H1 (cell line): ENCODE results near the gene GIT1. TPM values are rescaled to one million over a fixed set of nuclear protein-coding genes. Genes with fewer than 3 reads are reported as not detected.

Source experiments
- CBX5 ChIP-seq: fragments of 300-800, 300-1000 bp; sonication (generic); IDR thresholded peaks from 2 replicates; pipeline ENCODE4 v1.7.1; 2016; ENCODE audit warnings: antibody characterized with exemption, low read length, low read depth
- CREB1 ChIP-seq: IDR thresholded peaks from 2 replicates; pipeline ENCODE4 v1.6.1; 2012; ENCODE audit warnings: inconsistent platforms
- EP300 ChIP-seq, 2 experiments: IDR thresholded peaks; 1 replicate in 1 of 2; 2 replicates in 1 of 2; pipeline ENCODE4 v1.6.1; 2011 to 2012; ENCODE audit warnings: low read depth in 2 of 2, low read length in 2 of 2, mild to moderate bottlenecking in 2 of 2, borderline replicate concordance in 1 of 2, inconsistent platforms in 1 of 2, moderate library complexity in 1 of 2
- EZH2 ChIP-seq: fragments of 200-600 bp; sonication (generic); IDR thresholded peaks from 2 replicates; pipeline ENCODE4 v1.7.1; 2012; ENCODE audit warnings: low read depth, mild to moderate bottlenecking, moderate library complexity, low read length, inconsistent platforms; ENCODE audit not compliant: severe bottlenecking
- HDAC2 ChIP-seq, 2 experiments: fragments of 300-600 bp in 1 of 2; sonication (generic) in 1 of 2; IDR thresholded peaks; 2 replicates each; pipeline ENCODE4 v1.6.1; 2011 to 2012; ENCODE audit warnings: low read depth in 2 of 2, low read length in 2 of 2, mild to moderate bottlenecking in 2 of 2, moderate library complexity in 2 of 2, borderline replicate concordance in 1 of 2, inconsistent platforms in 1 of 2
- KDM1A ChIP-seq: fragments of 200-600, 300-600 bp; sonication (generic); IDR thresholded peaks from 2 replicates; pipeline ENCODE4 v1.7.1; 2016; ENCODE audit warnings: mild to moderate bottlenecking, low read length, borderline replicate concordance
- KDM4A ChIP-seq: IDR thresholded peaks from one replicate; pipeline ENCODE4 v1.7.1; 2012; ENCODE audit warnings: low read depth, mild to moderate bottlenecking, moderate library complexity, low read length, inconsistent platforms; ENCODE audit not compliant: severe bottlenecking
- MAFK ChIP-seq: IDR thresholded peaks from 2 replicates; pipeline ENCODE4 v1.6.1; 2012; ENCODE audit warnings: low read depth, mild to moderate bottlenecking, improper control_type of control experiment, low read length
- MAX ChIP-seq: IDR thresholded peaks from 2 replicates; pipeline ENCODE4 v1.6.1; 2012; ENCODE audit warnings: inconsistent platforms
- NRF1 ChIP-seq: IDR thresholded peaks from 2 replicates; pipeline ENCODE4 v1.6.1; 2011; ENCODE audit warnings: mild to moderate bottlenecking, low read depth, low read length, improper control_type of control experiment
- POLR2A ChIP-seq, 2 experiments: IDR thresholded peaks; 1 replicate in 1 of 2; 2 replicates in 1 of 2; pipeline ENCODE4 v1.6.1; 2011; ENCODE audit warnings: low read depth in 2 of 2, low read length in 2 of 2, mild to moderate bottlenecking in 2 of 2; ENCODE audit errors: control extremely low read depth in 1 of 2
- POLR2AphosphoS5 ChIP-seq: IDR thresholded peaks from 2 replicates; pipeline ENCODE4 v1.6.1; 2011; ENCODE audit warnings: low read depth, low read length
- POU5F1 ChIP-seq: IDR thresholded peaks from 2 replicates; pipeline ENCODE4 v1.6.1; 2011; ENCODE audit warnings: low read depth, mild to moderate bottlenecking, low read length, moderate library complexity
- RXRA ChIP-seq: IDR thresholded peaks from 2 replicates; pipeline ENCODE4 v1.6.1; 2011; ENCODE audit warnings: low read depth, mild to moderate bottlenecking, low read length, moderate library complexity; ENCODE audit not compliant: insufficient read depth
- SRF ChIP-seq: IDR thresholded peaks from 2 replicates; pipeline ENCODE4 v1.6.1; 2011; ENCODE audit warnings: mild to moderate bottlenecking, low read depth, low read length, moderate library complexity
- TAF7 ChIP-seq: optimal IDR thresholded peaks from 2 replicates; pipeline ENCODE3; 2011; ENCODE audit warnings: low read depth, mild to moderate bottlenecking, inconsistent platforms, low read length, moderate library complexity, borderline replicate concordance
- TCF12 ChIP-seq: IDR thresholded peaks from 2 replicates; pipeline ENCODE4 v1.6.1; 2011; ENCODE audit warnings: low read depth, mild to moderate bottlenecking, low read length
- polyA plus RNA-seq, 7 experiments: library from polyadenylated mRNA; depleted of rRNA in 3 of 7; stranded (reverse) in 5 of 7; unstranded in 2 of 7; fragments of >200 nt in 5 of 7; fragments of 200-250 nt in 2 of 7; gene quantifications; 1 replicate in 5 of 7; 2 replicates in 1 of 7; 4 replicates in 1 of 7; pipeline versions ENCODE4 v1.2.1 to v1.2.3, GENCODE V29; 2011 to 2013; ENCODE audit warnings: missing spikeins in 2 of 7, mixed read lengths in 2 of 7
- total RNA-seq: library from RNA; stranded (reverse); fragmentation: NEBNext Ultra II Directional; extraction: Animal tissue kit (Norgen Biotek cat#: 25700); gene quantifications from 2 replicates; pipeline ENCODE4 v1.2.1, GENCODE V29; 2021

The GIT1 gene
- total and polyA plus RNA-seq, 2 of the 8 experiments (the other 6 are each of a cell fraction or from before 2014, with no cell fraction given) = 62.4 to 63.0 TPM

GRCh38 chr17:29615492-29616299, 26.2 kb upstream of the GIT1 start (continued):
- TF ChIP-seq RXRA (no peak), MAFK (no peak), HDAC2 (IDR thresholded peaks at IDR 0.05; ENCODE audit: borderline replicate concordance in 1 of 2, low read depth in 2 of 2, low read length in 2 of 2) (0 out of 4 replicates have a peak, but pooled peaks of 1 of the 2 experiments have one; percentile 30), MAX (peak; percentile 45; the same call in 1 of the 2 replicates), POLR2AphosphoS5 (no peak), POU5F1 (no peak), NRF1 (no peak), EZH2 (peak; percentile 74), KDM1A (no peak), SRF (no peak), POLR2A (IDR thresholded peaks at IDR 0.05; ENCODE audit: control extremely low read depth in 1 of 2, low read depth in 2 of 2, low read length in 2 of 2) (peak in 1 of 2 experiments; percentile 33; a peak in 1 of 3 replicates), EP300 (IDR thresholded peaks at IDR 0.05; ENCODE audit: borderline replicate concordance in 1 of 2, low read depth in 2 of 2, low read length in 2 of 2) (no peak), CBX5 (no peak), TCF12 (no peak), KDM4A (peak; percentile 82), CREB1 (0 out of 2 replicates have a peak, but pooled peaks have one; percentile 7), TAF7 (no peak)
